ENCODE measurements around the gene RAF1.

Gene RAF1

GRCh38 chr3:12569836-12570235 is 94.1 kb downstream of the RAF1 start:
- Histone ChIP-seq H3K4me3 (no peak overlapping the region), H3K9me3 (peaks cover 0 to 7% (median 6%) of the 10 kb centered on the region in 3 donors), H3K36me3 (peaks cover 54 to 62% (median 55%) of the 10 kb centered on the region in 3 donors), H3K27ac (no peak overlapping the region), H3K27me3 (no peaks in the 10 kb centered on the region), H3K4me1 (no peaks in the 10 kb centered on the region)
- intact Hi-C loops (cut with DNase I; ENCODE audit: low total_unique reads) = no loop called here
- TF ChIP-seq CTCF (IDR thresholded peaks at IDR 0.05) = no peak
- no peak for DNase-seq

- no peak for TF ChIP-seq CTCF (IDR thresholded peaks at IDR 0.05)
- no peak overlapping the region for H3K4me3 ChIP-seq
- no peak for DNase-seq
- intact Hi-C loops (cut with DNase I; ENCODE audit: low total_unique reads) = no loop called here
- H3K27ac ChIP-seq = no peak overlapping the region
- peaks cover 43 to 51% (median 44%) of the 10 kb centered on the region in 3 donors for H3K36me3 ChIP-seq
- peaks cover 0 to 7% (median 6%) of the 10 kb centered on the region in 3 donors for H3K9me3 ChIP-seq
- H3K27me3 ChIP-seq = no peaks in the 10 kb centered on the region
- no peaks in the 10 kb centered on the region for H3K4me1 ChIP-seq
These were observed 95.2 kb downstream of the RAF1 start for GRCh38 chr3:12568747-12569146.

GRCh38 chr3:12566976-12567375 is 96.9 kb downstream of the RAF1 start:
- intact Hi-C loops (cut with DNase I; ENCODE audit: low total_unique reads) = no loop called here
- Histone ChIP-seq H3K4me3 (no peak overlapping the region), H3K27me3 (no peaks in the 10 kb centered on the region), H3K27ac (no peak overlapping the region), H3K9me3 (peaks cover 0 to 7% (median 6%) of the 10 kb centered on the region in 3 donors), H3K4me1 (peaks cover 0 to 14% (median 7%) of the 10 kb centered on the region in 4 donors), H3K36me3 (peaks cover 25 to 33% (median 26%) of the 10 kb centered on the region in 3 donors)
- TF ChIP-seq CTCF (IDR thresholded peaks at IDR 0.05) = no peak
- no peak for DNase-seq

- no peak overlapping the region for H3K27ac ChIP-seq
- H3K4me1 ChIP-seq = peaks cover 0 to 54% (median 36%) of the 10 kb centered on the region in 4 donors
- no peaks in the 10 kb centered on the region for H3K36me3 ChIP-seq
- peaks cover 0 to 7% (median 6%) of the 10 kb centered on the region in 3 donors for H3K9me3 ChIP-seq
- H3K27me3 ChIP-seq = no peaks in the 10 kb centered on the region
- no peak overlapping the region for H3K4me3 ChIP-seq
- intact Hi-C loops (cut with DNase I; ENCODE audit: low total_unique reads) = no loop called here
- DNase-seq = no peak
- no peak for TF ChIP-seq CTCF (IDR thresholded peaks at IDR 0.05)
These were observed 101.5 kb downstream of the RAF1 start for GRCh38 chr3:12562451-12562850.

- Histone ChIP-seq H3K9me3 (peaks cover 0 to 6% (median 3%) of the 10 kb centered on the region in 3 donors), H3K36me3 (no peaks in the 10 kb centered on the region), H3K27ac (no peak overlapping the region), H3K4me1 (peaks cover 0 to 54% (median 36%) of the 10 kb centered on the region in 4 donors), H3K27me3 (no peaks in the 10 kb centered on the region), H3K4me3 (no peak overlapping the region)
- TF ChIP-seq CTCF (IDR thresholded peaks at IDR 0.05) = no peak
- intact Hi-C loops (cut with DNase I; ENCODE audit: low total_unique reads) = no loop called here
- DNase-seq = no peak
These were observed 102.5 kb downstream of the RAF1 start for GRCh38 chr3:12561397-12561796.

Data from tibial artery (tissue), 4 donors.